ENCODE results near the gene LPIN3. TPM values are rescaled to one million over a fixed set of nuclear protein-coding genes. Genes with fewer than 3 reads are reported as not detected.

Gene LPIN3
- 2.9 and 3.7 TPM in 2 replicates for total RNA-seq

GRCh38 chr20:41340327-41341055, at the start of gene LPIN3:
Gene LPIN3 (plus strand): TSS chr20:41340821. CDS start chr20:41345804, 4,983 bp downstream.

GRCh38 chr20:41317546-41318270, 22.9 kb upstream of the LPIN3 start, which contains the start of gene ZHX3:
Gene ZHX3 (minus strand): TSS chr20:41317731. CDS start chr20:41204916, 112,815 bp downstream.

GRCh38 chr20:41366546-41367392, 26.1 kb downstream of the LPIN3 start, which contains the start of gene EMILIN3:
Gene EMILIN3 (minus strand): TSS chr20:41366818. CDS start chr20:41366634, 184 bp downstream.

Other genes starting within 250 kb of the LPIN3 start
- 70.7 and 79.1 TPM in 2 replicates for gene PLCG1, start 203.3 kb upstream of the LPIN3 start, total RNA-seq
- 11.1 and 13.4 TPM in 2 replicates for gene ZHX3, start 23.1 kb upstream of the LPIN3 start, total RNA-seq
- gene EMILIN3, start 26.0 kb downstream of the LPIN3 start, total RNA-seq: 0.05 TPM in 1 of 2 replicates, not detected in the other